GM06990 (cell line): Measurements from ENCODE around the gene FECH.

Experiments used
- DNase-seq: peaks from one replicate; pipeline ENCODE4 v3.0.0-alpha.2; 2011; ENCODE audit not compliant: insufficient read length; ENCODE audit errors: extremely low read depth
- H3K27me3 ChIP-seq: replicated peaks from 2 replicates; pipeline ENCODE4 v1.6.0; 2011; ENCODE audit warnings: low read length; ENCODE audit not compliant: control insufficient read depth, insufficient read depth
- H3K36me3 ChIP-seq: 2 replicates; pipeline ENCODE4 v1.5.1; 2011; ENCODE audit warnings: low read length; ENCODE audit not compliant: control insufficient read depth, insufficient read depth
- H3K4me3 ChIP-seq: replicated peaks from 2 replicates; pipeline ENCODE4 v1.5.1; 2011; ENCODE audit warnings: low read depth, mild to moderate bottlenecking, control low read depth, low read length
- TF ChIP-seq, protein P1 (sequence below): IDR thresholded peaks from 2 replicates; pipeline ENCODE4 v1.5.1; 2011; ENCODE audit warnings: low read length, control low read depth, mild to moderate bottlenecking, inconsistent platforms; ENCODE audit not compliant: insufficient read depth, poor library complexity, severe bottlenecking

Gene FECH

GRCh38 chr18:57585421-57585820 lies 1.1 kb downstream of the FECH start:
- TF ChIP-seq, protein P1, sequence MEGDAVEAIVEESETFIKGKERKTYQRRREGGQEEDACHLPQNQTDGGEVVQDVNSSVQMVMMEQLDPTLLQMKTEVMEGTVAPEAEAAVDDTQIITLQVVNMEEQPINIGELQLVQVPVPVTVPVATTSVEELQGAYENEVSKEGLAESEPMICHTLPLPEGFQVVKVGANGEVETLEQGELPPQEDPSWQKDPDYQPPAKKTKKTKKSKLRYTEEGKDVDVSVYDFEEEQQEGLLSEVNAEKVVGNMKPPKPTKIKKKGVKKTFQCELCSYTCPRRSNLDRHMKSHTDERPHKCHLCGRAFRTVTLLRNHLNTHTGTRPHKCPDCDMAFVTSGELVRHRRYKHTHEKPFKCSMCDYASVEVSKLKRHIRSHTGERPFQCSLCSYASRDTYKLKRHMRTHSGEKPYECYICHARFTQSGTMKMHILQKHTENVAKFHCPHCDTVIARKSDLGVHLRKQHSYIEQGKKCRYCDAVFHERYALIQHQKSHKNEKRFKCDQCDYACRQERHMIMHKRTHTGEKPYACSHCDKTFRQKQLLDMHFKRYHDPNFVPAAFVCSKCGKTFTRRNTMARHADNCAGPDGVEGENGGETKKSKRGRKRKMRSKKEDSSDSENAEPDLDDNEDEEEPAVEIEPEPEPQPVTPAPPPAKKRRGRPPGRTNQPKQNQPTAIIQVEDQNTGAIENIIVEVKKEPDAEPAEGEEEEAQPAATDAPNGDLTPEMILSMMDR = no peak
- Histone ChIP-seq H3K4me3 (peak overlapping the region; percentile 79), H3K27me3 (no peaks in the 10 kb centered on the region), H3K36me3 (no peaks in the 10 kb centered on the region; the same call in 1 of the 2 replicates)
- no peak for DNase-seq

DNA sequence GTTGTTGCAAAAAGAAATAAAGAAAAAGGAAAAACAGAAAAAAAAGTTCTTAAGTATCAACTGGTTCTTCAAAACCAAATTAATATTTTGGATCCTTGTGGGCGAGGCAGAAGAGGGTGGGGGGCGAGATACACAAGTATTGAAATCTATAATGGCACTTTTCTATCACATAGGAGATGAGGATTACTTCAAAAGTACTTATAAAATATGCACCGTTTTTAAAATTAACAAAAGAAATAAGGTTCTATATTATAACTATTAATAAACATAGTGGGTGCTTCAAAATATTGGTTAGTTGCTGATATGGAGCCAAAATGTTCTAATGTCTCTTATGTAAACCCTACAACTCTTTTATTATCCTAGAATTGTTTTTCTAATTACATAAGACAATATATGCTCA lies 2.1 kb downstream of the FECH start:
- DNase-seq = no peak
- H3K27me3 ChIP-seq = no peaks in the 10 kb centered on the region
- H3K36me3 ChIP-seq = no peaks in the 10 kb centered on the region; the same call in 1 of the 2 replicates
- H3K4me3 ChIP-seq = no peak overlapping the region
- TF ChIP-seq, protein P1 = no peak

DNA sequence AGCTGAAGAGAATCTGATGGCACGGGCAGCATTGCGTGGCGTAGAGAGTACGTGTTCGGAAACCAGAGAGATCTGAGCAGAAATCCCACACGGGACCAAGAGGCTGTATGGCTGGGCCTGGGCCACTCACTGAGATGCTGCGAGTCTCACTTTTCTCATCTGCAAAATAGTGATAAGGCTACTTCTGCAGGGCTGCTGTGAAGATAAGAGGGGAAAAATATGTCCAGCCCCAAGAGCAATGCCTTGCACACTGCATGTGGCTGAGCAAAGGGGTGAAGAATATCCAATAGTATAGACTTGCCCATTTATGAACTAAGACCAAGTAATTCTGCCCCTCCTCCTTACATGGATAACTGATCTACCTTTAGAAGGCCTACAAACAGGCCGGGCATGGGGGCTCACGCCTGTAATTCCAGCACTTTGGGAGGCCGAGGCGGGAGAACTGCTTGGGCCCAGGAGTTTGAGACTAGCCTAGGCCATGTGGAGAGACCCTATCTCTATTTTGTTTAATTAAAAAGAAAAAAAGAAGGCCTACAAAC lies 3.1 kb downstream of the FECH start:
- DNase-seq = no peak
- H3K36me3 ChIP-seq = no peaks in the 10 kb centered on the region; the same call in 1 of the 2 replicates
- H3K4me3 ChIP-seq = no peak overlapping the region
- H3K27me3 ChIP-seq = no peaks in the 10 kb centered on the region
- TF ChIP-seq, protein P1 = no peak

- Histone ChIP-seq H3K27me3 (no peaks in the 10 kb centered on the region), H3K36me3 (no peaks in the 10 kb centered on the region; the same call in 1 of the 2 replicates), H3K4me3 (no peak overlapping the region)
- no peak for DNase-seq
- TF ChIP-seq, protein P1 = no peak
Measured at GRCh38 chr18:57581301-57581934, 5.1 kb downstream of the FECH start.

- TF ChIP-seq, protein P1 = no peak
- no peaks in the 10 kb centered on the region; the same call in none of the 2 replicates for H3K36me3 ChIP-seq
- no peak for DNase-seq
- no peaks in the 10 kb centered on the region for H3K27me3 ChIP-seq
- H3K4me3 ChIP-seq = no peak overlapping the region
Measured at GRCh38 chr18:57579934-57580333, 6.6 kb downstream of the FECH start.

DNA sequence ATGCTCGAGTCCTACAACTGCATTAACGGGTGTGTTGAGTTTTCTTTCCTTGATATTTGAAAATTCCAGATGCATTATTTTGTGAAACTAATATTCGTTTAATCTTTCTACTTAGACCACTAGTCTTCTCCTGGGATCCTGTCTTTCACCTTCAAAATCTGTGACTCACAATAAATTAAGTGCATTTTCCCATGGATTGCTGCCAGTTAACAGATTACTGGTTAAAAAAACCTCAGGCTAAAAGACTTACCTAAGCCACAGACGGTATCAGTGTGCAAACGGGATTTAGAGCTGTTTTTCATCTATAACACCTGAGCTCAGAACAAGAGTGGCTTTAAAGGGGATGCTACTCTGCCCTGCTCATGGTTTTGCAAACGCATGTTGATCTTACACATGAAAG lies 10.2 kb downstream of the FECH start:
- Histone ChIP-seq H3K27me3 (no peaks in the 10 kb centered on the region), H3K36me3 (no peaks in the 10 kb centered on the region; the same call in none of the 2 replicates), H3K4me3 (no peak overlapping the region)
- DNase-seq = no peak
- TF ChIP-seq, protein P1 = no peak
